Spleen (tissue), 11 donors: ENCODE data around the gene NKAIN2. TPM values are rescaled to one million over a fixed set of nuclear protein-coding genes. Genes with fewer than 3 reads are reported as not detected.

Experiments
- DNase-seq: peaks from one replicate; pipeline ENCODE4 v3.0.0-alpha.2; 2020
- H3K27ac ChIP-seq, 8 donors: fragments of 200-600 bp; sonication (generic) in 7 of 8; 1 replicate in 4 of 8; 2 replicates in 4 of 8; pipeline versions ENCODE4 v1.5.0 to v1.8.0; 2016 to 2021; ENCODE audit warnings: inconsistent platforms in 4 of 8, mild to moderate bottlenecking in 4 of 8, moderate library complexity in 1 of 8
- H3K27me3 ChIP-seq, 7 donors: fragments of 200-600 bp; sonication (generic) in 6 of 7; replicated peaks in 1 of 7; 1 replicate in 4 of 7; 2 replicates in 3 of 7; pipeline versions ENCODE4 v1.5.0 to v1.8.0; 2016 to 2021; ENCODE audit warnings: inconsistent platforms in 3 of 7, mild to moderate bottlenecking in 1 of 7
- H3K36me3 ChIP-seq, 6 donors: fragments of 200-600 bp; sonication (generic) in 5 of 6; 1 replicate in 4 of 6; 2 replicates in 2 of 6; pipeline versions ENCODE4 v1.5.0 to v1.8.0; 2016 to 2021; ENCODE audit warnings: inconsistent platforms in 2 of 6
- H3K4me1 ChIP-seq, 6 donors: fragments of 200-600 bp; sonication (generic) in 5 of 6; 1 replicate in 3 of 6; 2 replicates in 3 of 6; pipeline versions ENCODE4 v1.5.0 to v1.8.0; 2016 to 2021; ENCODE audit warnings: inconsistent platforms in 3 of 6
- H3K4me3 ChIP-seq, 8 donors: fragments of 200-600 bp; sonication (generic) in 7 of 8; 1 replicate in 4 of 8; 2 replicates in 4 of 8; pipeline versions ENCODE4 v1.5.0 to v1.8.0; 2016 to 2021; ENCODE audit warnings: inconsistent platforms in 4 of 8, mild to moderate bottlenecking in 4 of 8, moderate library complexity in 2 of 8
- H3K9me3 ChIP-seq, 8 donors: fragments of 200-600 bp; sonication (generic) in 7 of 8; 1 replicate in 4 of 8; 2 replicates in 4 of 8; pipeline versions ENCODE4 v1.5.0 to v1.8.0; 2016 to 2021; ENCODE audit warnings: inconsistent platforms in 4 of 8
- CTCF ChIP-seq, 11 experiments: fragments of 200-600 bp in 7 of 11; fragments of 450-650 bp in 4 of 11; sonication (generic) in 4 of 11; IDR thresholded peaks in 8 of 11; conservative IDR thresholded peaks in 3 of 11; 1 replicate in 7 of 11; 2 replicates in 4 of 11; pipeline versions ENCODE4 v1.4.0 to v1.8.0; 2016 to 2021; ENCODE audit warnings: antibody characterized with exemption in 11 of 11, inconsistent platforms in 4 of 11, mild to moderate bottlenecking in 1 of 11
- POLR2A ChIP-seq, 3 donors: fragments of 450-650 bp; IDR thresholded peaks; one replicate each; pipeline ENCODE4 v1.5.1; 2017; ENCODE audit warnings: antibody characterized with exemption in 3 of 3, mild to moderate bottlenecking in 1 of 3
- POLR2AphosphoS5 ChIP-seq, 3 donors: sonication (generic); formaldehyde crosslinking; IDR thresholded peaks; one replicate each; pipeline ENCODE4 v1.5.1; 2017; ENCODE audit warnings: antibody characterized with exemption in 3 of 3
- WGBS, 5 donors: extraction: QIAGEN DNeasy Blood & Tissue Kit in 3 of 5; methylation state at CpG; one replicate each; pipeline versions ENCODE4 v1.1.5 to v1.1.7; 2013 to 2018; 5-methylcytosine and 5-hydroxymethylcytosine counted together
- intact Hi-C: fragments of 100-400 bp; cut with DNase I; formaldehyde crosslinking; loops from one replicate; pipeline ENCODE4 v1.15.0; 2023; ENCODE audit warnings: low total_unique reads
- polyA plus RNA-seq, 3 donors: library from polyadenylated mRNA; stranded (reverse); fragments of 200-250 nt; gene quantifications; one replicate each; pipeline ENCODE4 v1.2.1, GENCODE V29; 2013
- total RNA-seq, 7 donors: library from RNA; depleted of rRNA in 3 of 7; stranded (reverse); fragments of >200 nt in 3 of 7; fragmentation: NEBNext Ultra II Directional in 4 of 7; extraction: Animal tissue kit (Norgen Biotek cat#: 25700) in 4 of 7; gene quantifications; one replicate each; pipeline versions ENCODE4 v1.1.0 to v1.2.1, GENCODE V29; 2016 to 2021
- donor health status: healthy with polysubstance abuse.
- donor health status: DM: no; HTN: no; CAD: no; lungs with moderate emphysema.
- donor health status: DM: no; HTN: no; CAD: no.
- donor health status: Bipolar disorder and iron deficiency.
- donor health status: healthy.
- donor health status: DM: no; HTN: no; CAD: no.
- donor health status: DM: yes; HTN: yes; CAD: no.

Gene NKAIN2
- total and polyA plus RNA-seq, 10 donors = 0.13 to 0.51 (median 0.18) TPM; not detected in 4

- no peak for TF ChIP-seq CTCF (IDR thresholded peaks at IDR 0.05 in 8 of 11, conservative IDR thresholded peaks at IDR 0.05 in 3 of 11)
- no peak for TF ChIP-seq POLR2A (IDR thresholded peaks at IDR 0.05)
- TF ChIP-seq POLR2AphosphoS5 (IDR thresholded peaks at IDR 0.05) = no peak
- WGBS, 5 donors = 87 to 93% (median 90%) methylated on average over 8 of the region's 8 CpGs
- intact Hi-C loops = no loop called here
- Histone ChIP-seq H3K27ac (no peak overlapping the region), H3K9me3 (no peaks in the 10 kb centered on the region), H3K27me3 (no peaks in the 10 kb centered on the region), H3K36me3 (no peaks in the 10 kb centered on the region), H3K4me1 (no peaks in the 10 kb centered on the region), H3K4me3 (no peak overlapping the region)
- no peak for DNase-seq
Measured at GRCh38 chr6:124658053-124658452, 854.4 kb downstream of the NKAIN2 start.

GRCh38 chr6:124659427-124659826 is 855.8 kb downstream of the NKAIN2 start:
- H3K27me3 ChIP-seq = no peaks in the 10 kb centered on the region
- intact Hi-C loops = no loop called here
- DNase-seq = no peak
- H3K4me3 ChIP-seq = no peak overlapping the region
- no peaks in the 10 kb centered on the region for H3K9me3 ChIP-seq
- no peaks in the 10 kb centered on the region for H3K4me1 ChIP-seq
- no peak overlapping the region for H3K27ac ChIP-seq
- WGBS, 5 donors = 75 to 95% (median 85%) methylated on average over 1 of the region's 1 CpG
- no peaks in the 10 kb centered on the region for H3K36me3 ChIP-seq
- no peak for TF ChIP-seq CTCF (IDR thresholded peaks at IDR 0.05 in 8 of 11, conservative IDR thresholded peaks at IDR 0.05 in 3 of 11)
- TF ChIP-seq POLR2AphosphoS5 (IDR thresholded peaks at IDR 0.05) = no peak
- no peak for TF ChIP-seq POLR2A (IDR thresholded peaks at IDR 0.05)

- Histone ChIP-seq H3K36me3 (no peaks in the 10 kb centered on the region), H3K27ac (no peak overlapping the region), H3K27me3 (no peaks in the 10 kb centered on the region), H3K9me3 (peaks cover 0 to 2% (median 0%) of the 10 kb centered on the region in 8 donors), H3K4me3 (no peak overlapping the region), H3K4me1 (no peaks in the 10 kb centered on the region)
- intact Hi-C loops = no loop called here
- 34 to 57% (median 52%) methylated on average over 2 of the region's 2 CpGs for WGBS, 5 donors
- TF ChIP-seq CTCF (IDR thresholded peaks at IDR 0.05 in 8 of 11, conservative IDR thresholded peaks at IDR 0.05 in 3 of 11) (no peak), POLR2A (IDR thresholded peaks at IDR 0.05) (no peak)
- no peak for DNase-seq
Measured at GRCh38 chr6:124660185-124660584, 856.5 kb downstream of the NKAIN2 start.

GRCh38 chr6:124661097-124661661 is 857.5 kb downstream of the NKAIN2 start:
- H3K4me1 ChIP-seq = no peaks in the 10 kb centered on the region
- 47 to 84% (median 69%) methylated on average over 5 of the region's 5 CpGs for WGBS, 5 donors

More at GRCh38 chr6:124661097-124661661, 857.5 kb downstream of the NKAIN2 start:
- H3K9me3 ChIP-seq = peaks cover 0 to 5% (median 0%) of the 10 kb centered on the region in 8 donors
- no peak overlapping the region for H3K4me3 ChIP-seq
- no peaks in the 10 kb centered on the region for H3K27me3 ChIP-seq
- no peak for DNase-seq
- no peaks in the 10 kb centered on the region for H3K36me3 ChIP-seq
- TF ChIP-seq CTCF (IDR thresholded peaks at IDR 0.05 in 8 of 11, conservative IDR thresholded peaks at IDR 0.05 in 3 of 11) = no peak
- TF ChIP-seq POLR2A (IDR thresholded peaks at IDR 0.05) = no peak
- no peak for TF ChIP-seq POLR2AphosphoS5 (IDR thresholded peaks at IDR 0.05)
- intact Hi-C loops = no loop called here
- H3K27ac ChIP-seq = no peak overlapping the region
